Measurements from ENCODE around the gene AMOTL2. TPM values are rescaled to one million over a fixed set of nuclear protein-coding genes. Genes with fewer than 3 reads are reported as not detected.

The AMOTL2 gene
- polyA plus RNA-seq, 1 of the 3 experiments (the other 2 are of a cell fraction): 185 TPM

GRCh38 chr3:134377896-134378295 is 3.6 kb upstream of the AMOTL2 start:
- POLR2A ChIA-PET: interaction anchor here (1.3 kb wide), 1 partner anchor 13 kb away, joined by 3 read pairs; no protein-coding TSS in a partner anchor

More at GRCh38 chr3:134377896-134378295, 3.6 kb upstream of the AMOTL2 start:
- H3K9ac ChIP-seq: no peak overlapping the region
- 100% methylated on average over 3 of the region's 3 CpGs for WGBS (ENCODE audit: low lambda C conversion rate)
- H3K9me2 ChIP-seq: no peaks in the 10 kb centered on the region
- H3K79me2 ChIP-seq (ENCODE audit: insufficient read depth): peaks cover 19% of the 10 kb centered on the region
- H3K36me3 ChIP-seq (replicated peaks in 1 of 2; ENCODE audit: control insufficient read depth in 1 of 2, insufficient read depth in 2 of 2, low read length in 1 of 2): peaks cover 0 to 6% of the 10 kb centered on the region in 2 experiments
- H3K9me3 ChIP-seq: no peaks in the 10 kb centered on the region
- H3F3A ChIP-seq (replicated peaks; ENCODE audit: insufficient read depth): peaks cover 4% of the 10 kb centered on the region
- no peaks in the 10 kb centered on the region for H3K27me3 ChIP-seq (ENCODE audit: insufficient read depth)
- H4K20me1 ChIP-seq (ENCODE audit: insufficient read depth): peaks cover 7% of the 10 kb centered on the region
- H3K4me2 ChIP-seq: no peak overlapping the region
- H3K4me3 ChIP-seq (ENCODE audit: low read depth in 2 of 2, low read length in 1 of 2): no peak overlapping the region
- CTCF ChIA-PET: interaction anchor here (1.0 to 1.6 kb wide), 5 partner anchors 9 to 114 kb away, joined by 3 to 7 read pairs (median 3); no protein-coding TSS in a partner anchor
- peaks cover 5 to 9% of the 10 kb centered on the region in 2 experiments; a peak in 3 of 4 replicates for H3K4me1 ChIP-seq (ENCODE audit: control insufficient read depth in 1 of 2, insufficient read depth in 2 of 2, low read depth in 1 of 2, low read length in 1 of 2)
- H3K27ac ChIP-seq (ENCODE audit: low read depth in 2 of 2, low read length in 1 of 2): no peak overlapping the region
- no peak overlapping the region for H2AFZ ChIP-seq (ENCODE audit: low read depth)
- no peak for DNase-seq
- TF ChIP-seq USF2 (IDR thresholded peaks at IDR 0.05; ENCODE audit: borderline replicate concordance, low read depth, low read length): no peak
- TF ChIP-seq USF1 (IDR thresholded peaks at IDR 0.05; ENCODE audit: borderline replicate concordance, low read depth): no peak
- no peak for TF ChIP-seq CTCF (IDR thresholded peaks at IDR 0.05)
- TF ChIP-seq SMC3 (IDR thresholded peaks at IDR 0.05; ENCODE audit: low read depth, low read length): no peak
- no peak for TF ChIP-seq IRF3 (IDR thresholded peaks at IDR 0.05; ENCODE audit: low read depth, low read length)
- no peak for TF ChIP-seq TCF12 (IDR thresholded peaks at IDR 0.05)
- TF ChIP-seq TEAD4 (IDR thresholded peaks at IDR 0.05; ENCODE audit: borderline replicate concordance, insufficient read depth): no peak
- TF ChIP-seq PBX3 (IDR thresholded peaks at IDR 0.05): no peak
- no peak for TF ChIP-seq RAD21 (IDR thresholded peaks at IDR 0.05; ENCODE audit: low read length)

All from SK-N-SH (cell line).